CD4-positive, alpha-beta T cell treated with Interleukin-6 at 100 ng/mL for 8 hours (primary cell): Measurements from ENCODE around the gene SLC23A2.
"Not testable (repeated sequence)": the region's sequence is repeated elsewhere in the genome, so short reads cannot be mapped to it uniquely, and the experiment has no call there.

Experiments
- DNase-seq: peaks from one replicate; pipeline ENCODE4 v3.0.0-alpha.2; 2020; ENCODE audit warnings: mixed read lengths, low spot score

The SLC23A2 gene

GRCh38 chr20:4902788-4903187 lies 98.5 kb downstream of the SLC23A2 start:
- no peak for DNase-seq

GRCh38 chr20:4901031-4901818 lies 100.1 kb downstream of the SLC23A2 start:
- no peak for DNase-seq

- no peak for DNase-seq
Measured at GRCh38 chr20:4898282-4899244, 102.7 kb downstream of the SLC23A2 start.

GRCh38 chr20:4897600-4897999 lies 103.7 kb downstream of the SLC23A2 start:
- no peak for DNase-seq

GRCh38 chr20:4896971-4897497 lies 104.3 kb downstream of the SLC23A2 start:
- DNase-seq, result no peak

- DNase-seq, result no peak
Measured at GRCh38 chr20:4896119-4896702, 105.1 kb downstream of the SLC23A2 start.

- no peak for DNase-seq
Measured at GRCh38 chr20:4894981-4895381, 106.3 kb downstream of the SLC23A2 start.

GRCh38 chr20:4894409-4894808 lies 106.9 kb downstream of the SLC23A2 start:
- no peak for DNase-seq

GRCh38 chr20:4893709-4894108 lies 107.6 kb downstream of the SLC23A2 start:
- DNase-seq, result no peak

- no peak for DNase-seq
Measured at GRCh38 chr20:4891997-4892396, 109.3 kb downstream of the SLC23A2 start.

- DNase-seq, result no peak
Measured at GRCh38 chr20:4891190-4891763, 110.0 kb downstream of the SLC23A2 start.

- DNase-seq, result no peak
Measured at GRCh38 chr20:4889446-4889845, 111.9 kb downstream of the SLC23A2 start.

GRCh38 chr20:4887586-4887985 lies 113.7 kb downstream of the SLC23A2 start:
- DNase-seq, result no peak

GRCh38 chr20:4886771-4887527 lies 114.4 kb downstream of the SLC23A2 start:
- no peak for DNase-seq

GRCh38 chr20:4885877-4886276 lies 115.4 kb downstream of the SLC23A2 start:
- no peak for DNase-seq

- DNase-seq, result no peak
Measured at GRCh38 chr20:4883546-4883945, 117.8 kb downstream of the SLC23A2 start.

- DNase-seq, result no peak
Measured at GRCh38 chr20:4883051-4883450, 118.3 kb downstream of the SLC23A2 start.

- DNase-seq, result no peak
Measured at GRCh38 chr20:4881006-4881730, 120.1 kb downstream of the SLC23A2 start.

GRCh38 chr20:4880051-4880450 lies 121.3 kb downstream of the SLC23A2 start:
- no peak for DNase-seq

GRCh38 chr20:4878099-4878498 lies 123.2 kb downstream of the SLC23A2 start:
- not testable (repeated sequence) for DNase-seq

- DNase-seq, result no peak
Measured at GRCh38 chr20:4876731-4877130, 124.6 kb downstream of the SLC23A2 start.
